DMS53 (cell line): ENCODE results near the gene EIF2B4.
"Not testable (repeated sequence)": the region's sequence is repeated elsewhere in the genome, so short reads cannot be mapped to it uniquely, and the experiment has no call there.

ENCODE experiments used
- DNase-seq: peaks from one replicate; lab custom pipeline; 2025; lab: John Stamatoyannopoulos, UW

EIF2B4 gene

GRCh38 chr2:27336173-27336572, 34.0 kb downstream of the EIF2B4 start:
- no peak for DNase-seq

- no peak for DNase-seq
These were observed 34.8 kb downstream of the EIF2B4 start for GRCh38 chr2:27335311-27335710.

GRCh38 chr2:27324720-27325119, 45.4 kb downstream of the EIF2B4 start:
- no peak for DNase-seq

- peak; percentile 43 for DNase-seq
These were observed 46.4 kb downstream of the EIF2B4 start for GRCh38 chr2:27323596-27324285.

GRCh38 chr2:27322766-27323595, 47.2 kb downstream of the EIF2B4 start, which contains the start of gene MPV17:
Gene MPV17 (minus strand): TSS chr2:27323097. CDS start chr2:27322517, 580 bp downstream.
- DNase-seq, result peak; percentile 96

GRCh38 chr2:27322301-27322765, 47.8 kb downstream of the EIF2B4 start:
- peak; percentile 56 for DNase-seq

GRCh38 chr2:27320958-27321543, 49.1 kb downstream of the EIF2B4 start:
- DNase-seq, result peak; percentile 97

- DNase-seq, result not testable (repeated sequence)
These were observed 50.3 kb downstream of the EIF2B4 start for GRCh38 chr2:27319839-27320238.

GRCh38 chr2:27316655-27317412, 53.3 kb downstream of the EIF2B4 start:
- peak; percentile 24 for DNase-seq

GRCh38 chr2:27315122-27315521, 55.0 kb downstream of the EIF2B4 start:
- no peak for DNase-seq

- DNase-seq, result no peak
These were observed 55.4 kb downstream of the EIF2B4 start for GRCh38 chr2:27314709-27315108.
